NCI-H774 (cell line): Measurements from ENCODE around the gene FOXL3.
"Not testable (repeated sequence)": the region's sequence is repeated elsewhere in the genome, so short reads cannot be mapped to it uniquely, and the experiment has no call there.

Experiments
- DNase-seq: peaks from one replicate; lab custom pipeline; 2025; lab: John Stamatoyannopoulos, UW

FOXL3 gene

GRCh38 chr7:289756-290553 is at the start of gene FOXL3:
Gene FOXL3 (plus strand): TSS chr7:290170. CDS start chr7:290170, 0 bp downstream.
- DNase-seq: no peak

GRCh38 chr7:240887-241421 is 49.0 kb upstream of the FOXL3 start:
- no peak for DNase-seq

- no peak for DNase-seq
Observed at GRCh38 chr7:241513-241912, 48.5 kb upstream of the FOXL3 start.

GRCh38 chr7:242826-243579 is 47.0 kb upstream of the FOXL3 start:
- DNase-seq: not testable (repeated sequence)

- DNase-seq: not testable (repeated sequence)
Observed at GRCh38 chr7:243580-243978, 46.4 kb upstream of the FOXL3 start.

- DNase-seq: no peak
Observed at GRCh38 chr7:244974-245373, 45.0 kb upstream of the FOXL3 start.

GRCh38 chr7:245574-246295 is 44.2 kb upstream of the FOXL3 start:
- DNase-seq: no peak

GRCh38 chr7:246451-246850 is 43.5 kb upstream of the FOXL3 start:
- no peak for DNase-seq

- DNase-seq: no peak
Observed at GRCh38 chr7:247181-247580, 42.8 kb upstream of the FOXL3 start.

- DNase-seq: no peak
Observed at GRCh38 chr7:247636-248035, 42.3 kb upstream of the FOXL3 start.

GRCh38 chr7:248732-249435 is 41.1 kb upstream of the FOXL3 start:
- DNase-seq: no peak

- DNase-seq: no peak
Observed at GRCh38 chr7:249989-250388, 40.0 kb upstream of the FOXL3 start.

- no peak for DNase-seq
Observed at GRCh38 chr7:250523-250922, 39.4 kb upstream of the FOXL3 start.

- DNase-seq: no peak
Observed at GRCh38 chr7:251005-251404, 39.0 kb upstream of the FOXL3 start.

GRCh38 chr7:251446-252175 is 38.4 kb upstream of the FOXL3 start:
- DNase-seq: no peak

GRCh38 chr7:252216-252965 is 37.6 kb upstream of the FOXL3 start:
- no peak for DNase-seq

- DNase-seq: no peak
Observed at GRCh38 chr7:252981-253380, 37.0 kb upstream of the FOXL3 start.

GRCh38 chr7:253581-254336 is 36.2 kb upstream of the FOXL3 start:
- no peak for DNase-seq

GRCh38 chr7:254337-255037 is 35.5 kb upstream of the FOXL3 start:
- no peak for DNase-seq
